ENCODE results near the gene GGA3. TPM values are rescaled to one million over a fixed set of nuclear protein-coding genes. Genes with fewer than 3 reads are reported as not detected.

GGA3 gene
- total and polyA plus RNA-seq, 4 donors = 4.6 to 17.3 (median 9.2) TPM

GRCh38 chr17:75228305-75228704 is 33.1 kb downstream of the GGA3 start:
- Histone ChIP-seq H3K27me3 (ENCODE audit: control insufficient read depth in 4 of 4, insufficient read depth in 4 of 4, low read length in 3 of 4) (no peaks in the 10 kb centered on the region), H3K27ac (ENCODE audit: low read depth in 1 of 2, low read length in 2 of 2) (no peak overlapping the region), H3K9ac (ENCODE audit: low read depth in 1 of 2, low read length in 2 of 2) (no peak overlapping the region), H3K9me3 (ENCODE audit: control insufficient read depth in 4 of 4, low read length in 3 of 4) (no peaks in the 10 kb centered on the region), H3K36me3 (ENCODE audit: control insufficient read depth in 4 of 4, insufficient read depth in 3 of 4, low read depth in 1 of 4, low read length in 3 of 4) (peaks cover 10 to 72% (median 46%) of the 10 kb centered on the region in 4 donors), H3K4me3 (ENCODE audit: low read depth in 1 of 3, low read length in 3 of 3) (no peak overlapping the region), H3K4me1 (ENCODE audit: control insufficient read depth in 4 of 4, insufficient read depth in 4 of 4, low read length in 3 of 4) (no peaks in the 10 kb centered on the region)
- DNase-seq (ENCODE audit: low spot score) = no peak
- 59% methylated on average over 2 of the region's 2 CpGs for WGBS
- no peak for TF ChIP-seq MAX (IDR thresholded peaks at IDR 0.05)
- TF ChIP-seq FOXA1 (IDR thresholded peaks at IDR 0.05) = no peak
- TF ChIP-seq ATF3 (IDR thresholded peaks at IDR 0.05) = no peak
- TF ChIP-seq ZBTB33 (IDR thresholded peaks at IDR 0.05) = no peak
- no peak for TF ChIP-seq YY1 (IDR thresholded peaks at IDR 0.05)
- TF ChIP-seq CTCF (IDR thresholded peaks at IDR 0.05; ENCODE audit: low read depth, low read length, missing input control) = peak; percentile 1

- Histone ChIP-seq H3K27ac (ENCODE audit: low read depth in 1 of 2, low read length in 2 of 2) (no peak overlapping the region), H3K4me3 (ENCODE audit: low read depth in 1 of 3, low read length in 3 of 3) (no peak overlapping the region), H3K36me3 (ENCODE audit: control insufficient read depth in 4 of 4, insufficient read depth in 3 of 4, low read depth in 1 of 4, low read length in 3 of 4) (peaks cover 7 to 68% (median 47%) of the 10 kb centered on the region in 4 donors), H3K4me1 (ENCODE audit: control insufficient read depth in 4 of 4, insufficient read depth in 4 of 4, low read length in 3 of 4) (no peaks in the 10 kb centered on the region), H3K9me3 (ENCODE audit: control insufficient read depth in 4 of 4, low read length in 3 of 4) (no peaks in the 10 kb centered on the region), H3K27me3 (ENCODE audit: control insufficient read depth in 4 of 4, insufficient read depth in 4 of 4, low read length in 3 of 4) (no peaks in the 10 kb centered on the region), H3K9ac (ENCODE audit: low read depth in 1 of 2, low read length in 2 of 2) (no peak overlapping the region)
- DNase-seq (ENCODE audit: low spot score) = no peak
- TF ChIP-seq RAD21 (IDR thresholded peaks at IDR 0.05) (no peak), RXRA (IDR thresholded peaks at IDR 0.05) (no peak), FOXA2 (IDR thresholded peaks at IDR 0.05) (no peak), TAF1 (conservative IDR thresholded peaks at IDR 0.05) (no peak), YY1 (IDR thresholded peaks at IDR 0.05) (no peak), CTCF (IDR thresholded peaks at IDR 0.05; ENCODE audit: low read depth, low read length, missing input control) (no peak), JUND (IDR thresholded peaks at IDR 0.05) (no peak), ATF3 (IDR thresholded peaks at IDR 0.05) (no peak), EGR1 (IDR thresholded peaks at IDR 0.05; ENCODE audit: low read depth in 2 of 2) (no peak), REST (IDR thresholded peaks at IDR 0.05) (no peak), NR2F2 (IDR thresholded peaks at IDR 0.05) (no peak), GABPA (IDR thresholded peaks at IDR 0.05 in 1 of 2, conservative IDR thresholded peaks at IDR 0.05 in 1 of 2) (no peak), SP1 (IDR thresholded peaks at IDR 0.05) (no peak), HNF4A (conservative IDR thresholded peaks at IDR 0.05) (no peak), HNF4G (IDR thresholded peaks at IDR 0.05) (no peak), MAX (IDR thresholded peaks at IDR 0.05) (no peak), ZBTB33 (IDR thresholded peaks at IDR 0.05) (no peak), FOXA1 (IDR thresholded peaks at IDR 0.05) (no peak)
- 77% methylated on average over 5 of the region's 5 CpGs for WGBS
Observed at GRCh38 chr17:75227729-75228128, 33.7 kb downstream of the GGA3 start.

Measured in liver (tissue), 9 donors.